Left forelimb (tissue), 1 donor: ENCODE data around the gene L3MBTL2.

ENCODE experiments used
- DNase-seq: peaks from one replicate; pipeline ENCODE4 v3.0.0-alpha.2; 2018; ENCODE audit warnings: low spot score

Gene L3MBTL2

GRCh38 chr22:41215409-41215808, 10.3 kb downstream of the L3MBTL2 start:
- DNase-seq, result no peak

DNA sequence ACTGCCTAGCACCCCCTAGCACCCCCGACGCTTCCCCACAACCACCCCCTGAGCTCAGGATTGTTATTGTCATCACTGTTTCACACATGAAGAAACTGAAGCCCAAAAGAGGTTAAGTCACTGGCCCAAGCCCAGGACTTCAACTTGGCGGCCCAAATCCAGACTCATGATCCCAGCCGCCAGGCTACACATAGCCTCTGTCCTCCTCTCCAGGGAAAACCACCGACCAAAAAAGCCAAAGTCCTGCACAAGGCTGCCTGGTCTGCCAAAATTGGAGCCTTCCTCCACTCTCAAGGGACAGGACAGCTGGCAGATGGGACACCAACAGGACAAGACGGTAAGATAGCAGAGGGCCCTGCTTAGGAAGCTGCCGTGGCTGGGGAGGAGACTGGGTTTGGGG, 10.8 kb downstream of the L3MBTL2 start:
- DNase-seq, result no peak

- no peak for DNase-seq
These were observed 11.9 kb downstream of the L3MBTL2 start for GRCh38 chr22:41216984-41217383.

DNA sequence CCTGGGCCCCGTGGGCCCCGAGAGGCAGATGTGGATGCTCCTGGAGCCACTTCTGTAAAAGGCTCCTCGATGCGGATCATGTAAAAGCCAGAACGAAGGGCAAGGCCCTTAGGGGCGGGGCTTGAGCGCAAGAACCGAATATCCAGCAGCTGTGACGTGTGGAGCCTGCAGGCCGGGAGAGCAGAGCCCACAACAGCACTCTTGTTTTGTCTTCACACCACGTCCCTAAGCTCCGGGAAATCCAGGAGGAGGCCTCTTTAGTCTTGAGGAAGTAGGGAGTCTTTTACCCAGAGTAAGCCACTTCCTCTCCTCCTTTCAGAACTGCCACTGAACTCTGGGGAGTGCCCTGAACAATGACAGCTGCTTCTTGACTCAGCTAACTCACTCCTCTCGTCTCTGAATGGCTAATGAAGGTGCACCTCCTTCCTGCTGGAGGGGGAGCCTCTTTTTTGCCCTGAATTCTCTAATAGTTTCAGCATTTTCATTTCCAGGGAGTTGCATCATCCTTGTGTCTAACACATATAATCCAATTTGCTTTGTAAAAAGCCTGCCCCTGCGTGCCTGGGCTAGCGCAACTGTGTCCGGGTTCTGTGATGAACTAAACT, 12.5 kb downstream of the L3MBTL2 start:
- DNase-seq, result no peak

GRCh38 chr22:41222846-41223507, 17.9 kb downstream of the L3MBTL2 start:
- no peak for DNase-seq

DNA sequence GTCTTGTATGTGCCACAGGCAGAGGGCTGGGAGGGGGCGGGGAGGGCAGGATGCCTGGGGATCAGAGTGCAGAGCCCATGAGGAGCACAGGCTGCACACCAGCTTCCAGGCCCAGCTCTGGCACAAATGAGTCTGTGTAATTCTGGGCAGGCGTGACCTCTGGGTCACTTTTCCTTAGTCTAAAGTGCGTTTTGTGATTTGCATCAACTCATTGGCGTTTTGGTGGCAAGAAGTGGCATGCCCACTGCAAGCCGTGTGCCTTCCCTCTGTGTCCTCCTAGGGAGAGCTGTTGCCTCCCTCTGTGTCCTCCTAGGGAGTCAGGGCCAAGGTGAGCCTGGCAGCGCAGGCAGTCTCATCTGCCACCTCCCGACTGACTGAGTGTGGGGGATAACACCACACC, 18.4 kb downstream of the L3MBTL2 start:
- DNase-seq, result no peak

DNA sequence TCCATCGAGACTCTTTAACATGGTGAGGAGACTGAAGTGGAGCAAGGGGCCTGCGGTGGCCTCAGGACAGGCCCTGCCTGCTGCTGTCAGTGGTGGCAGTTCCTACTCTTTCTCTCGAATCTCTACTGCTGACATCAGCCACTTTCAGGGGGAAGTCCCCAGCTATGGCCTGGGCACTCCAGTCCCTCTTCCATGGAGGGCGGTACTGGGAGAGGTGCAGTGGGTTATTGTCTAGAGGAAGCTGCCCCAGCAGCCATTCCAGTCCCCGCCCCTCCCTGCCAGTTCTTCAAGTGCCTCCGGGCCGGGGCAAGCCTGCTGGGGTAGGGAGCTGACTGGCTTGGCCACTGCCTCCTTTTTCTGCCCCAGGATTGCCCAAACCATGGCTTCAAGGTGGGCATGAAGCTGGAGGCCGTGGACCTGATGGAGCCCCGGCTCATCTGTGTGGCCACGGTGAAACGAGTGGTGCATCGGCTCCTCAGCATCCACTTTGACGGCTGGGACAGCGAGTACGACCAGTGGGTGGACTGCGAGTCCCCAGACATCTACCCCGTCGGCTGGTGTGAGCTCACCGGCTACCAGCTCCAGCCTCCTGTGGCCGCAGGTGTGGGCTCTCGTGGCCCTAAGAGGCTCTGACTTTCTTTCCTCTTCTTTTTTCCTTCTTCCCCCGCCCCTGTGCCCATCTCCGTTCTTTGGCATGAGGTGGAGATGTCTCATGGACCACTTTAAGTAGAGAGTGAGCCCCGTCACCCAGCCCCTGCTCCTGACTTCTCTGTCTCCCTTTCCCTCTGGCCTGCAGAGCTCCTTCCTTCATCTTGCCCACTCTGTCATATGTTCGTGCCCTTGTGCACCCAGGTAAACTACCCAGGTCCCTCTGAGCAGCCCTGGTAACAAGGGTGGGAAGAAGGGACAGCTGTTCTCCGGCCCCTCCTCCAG, 21.9 kb downstream of the L3MBTL2 start:
- no peak for DNase-seq

- no peak for DNase-seq
These were observed 24.1 kb downstream of the L3MBTL2 start for GRCh38 chr22:41229215-41229614.

DNA sequence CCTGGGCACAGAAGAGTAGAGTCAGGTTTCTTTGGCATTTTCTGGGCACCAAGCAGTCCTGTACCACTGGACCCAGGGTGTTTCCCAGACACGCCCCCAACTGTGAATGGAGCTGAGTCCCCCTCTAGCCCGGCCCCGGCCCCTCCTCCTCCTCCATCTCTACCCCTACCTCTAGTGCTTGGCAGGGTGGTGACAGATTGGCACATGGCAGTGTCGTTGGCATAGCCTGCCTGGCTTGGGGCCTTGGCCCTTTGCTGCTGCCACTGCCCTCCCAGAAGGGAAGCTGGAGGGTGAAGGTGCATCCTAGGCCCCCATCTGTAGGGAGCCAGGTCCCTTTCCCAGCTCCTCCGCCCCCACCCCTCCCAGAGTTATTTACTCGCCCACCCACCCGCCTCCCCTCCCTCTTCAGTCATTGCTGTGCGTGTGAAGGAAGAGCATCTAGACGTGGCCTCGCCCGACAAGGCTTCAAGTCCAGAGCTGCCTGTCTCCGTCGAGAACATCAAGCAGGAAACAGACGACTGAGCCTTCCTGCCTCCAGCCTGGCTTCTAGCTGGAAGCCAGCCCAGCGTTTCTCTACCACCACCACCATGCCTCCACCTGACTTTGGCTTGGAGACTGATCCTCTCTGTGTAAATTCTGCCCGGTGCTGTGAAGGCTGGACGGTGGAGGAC, 24.8 kb downstream of the L3MBTL2 start:
- DNase-seq, result no peak

DNA sequence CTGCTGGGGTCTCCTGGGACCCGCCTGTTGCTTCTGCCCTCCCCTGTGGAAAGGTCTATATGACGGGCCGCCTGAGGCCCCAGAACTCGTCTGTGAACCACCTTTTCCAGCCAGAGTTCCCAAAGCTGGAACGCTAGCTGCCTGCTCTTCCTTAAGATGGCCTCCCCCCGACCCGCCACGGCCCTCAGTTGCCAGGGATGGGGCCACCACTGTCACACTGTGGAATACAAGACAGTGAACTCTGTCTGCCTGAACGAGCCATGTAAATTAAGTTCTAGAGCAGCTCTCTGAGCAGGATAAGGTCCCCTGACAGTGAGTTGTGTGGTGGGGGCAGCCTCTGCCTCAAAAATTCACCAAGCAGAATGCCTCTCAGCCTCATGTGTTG, 25.3 kb downstream of the L3MBTL2 start:
- no peak for DNase-seq

DNA sequence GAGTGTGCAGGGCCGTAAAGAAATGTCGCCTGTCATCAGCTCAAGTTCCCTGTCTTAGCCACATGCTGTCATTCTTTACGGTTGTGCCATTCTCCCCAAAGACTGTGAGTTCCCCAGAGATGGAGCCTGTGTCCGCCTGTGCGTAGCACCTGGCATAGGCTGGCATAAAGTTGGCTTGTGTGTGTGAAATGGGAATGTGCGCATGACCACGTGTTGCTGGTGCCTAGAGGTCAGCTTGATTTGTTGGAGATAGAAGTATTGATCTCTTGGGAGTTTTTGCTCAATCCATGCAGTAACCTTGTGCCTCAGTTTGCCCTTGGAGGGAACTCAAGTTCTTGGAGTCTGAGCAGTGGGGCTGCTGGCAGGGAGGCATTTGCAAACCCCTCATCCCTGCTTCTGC, 26.3 kb downstream of the L3MBTL2 start:
- no peak for DNase-seq

- no peak for DNase-seq
These were observed 29.9 kb downstream of the L3MBTL2 start for GRCh38 chr22:41234815-41235695.

- no peak for DNase-seq
These were observed 32.1 kb downstream of the L3MBTL2 start for GRCh38 chr22:41237036-41237706.

DNA sequence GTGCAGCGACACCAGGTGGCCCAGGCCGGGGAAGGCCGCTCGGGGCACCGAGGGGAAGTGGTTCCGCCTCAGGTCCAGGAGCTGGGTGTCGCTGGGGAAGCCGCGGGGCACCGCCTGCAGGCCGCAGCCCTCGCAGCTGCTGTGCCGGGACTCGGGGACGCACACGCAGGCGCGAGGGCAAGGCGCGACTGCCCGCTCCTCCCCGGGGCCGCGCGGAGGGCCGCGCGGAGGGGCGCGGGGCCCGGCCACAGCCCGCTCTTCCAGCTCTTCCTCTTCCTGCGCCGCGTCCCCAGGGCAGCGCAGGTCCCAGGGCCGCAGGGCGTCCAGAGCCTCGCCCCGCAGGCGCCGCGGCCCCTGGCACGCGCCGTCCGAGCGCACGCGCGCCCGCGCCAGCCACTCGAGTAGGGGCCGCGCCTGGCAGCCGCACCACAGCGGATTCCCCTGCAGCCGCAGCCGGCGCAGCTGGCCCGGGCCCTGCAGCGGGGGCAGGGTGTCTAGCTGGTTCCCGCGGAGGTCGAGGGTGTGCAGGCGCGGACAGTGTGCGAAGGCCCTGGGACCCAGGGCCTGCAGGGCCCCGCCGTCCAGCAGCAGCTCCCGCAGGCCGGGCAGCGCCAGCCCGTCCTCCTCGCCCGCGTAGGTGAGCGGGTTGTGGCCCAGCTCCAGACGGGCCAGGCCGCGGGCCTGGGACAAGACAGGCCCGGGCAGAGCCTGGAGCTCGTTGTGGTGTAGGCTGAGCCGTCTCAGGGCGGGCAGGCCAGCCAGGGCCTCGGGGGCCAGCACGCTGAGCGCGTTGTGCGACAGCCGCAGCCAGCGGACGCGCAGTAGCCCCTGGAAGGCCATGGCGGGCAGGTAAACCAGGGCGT, 32.8 kb downstream of the L3MBTL2 start:
- no peak for DNase-seq

DNA sequence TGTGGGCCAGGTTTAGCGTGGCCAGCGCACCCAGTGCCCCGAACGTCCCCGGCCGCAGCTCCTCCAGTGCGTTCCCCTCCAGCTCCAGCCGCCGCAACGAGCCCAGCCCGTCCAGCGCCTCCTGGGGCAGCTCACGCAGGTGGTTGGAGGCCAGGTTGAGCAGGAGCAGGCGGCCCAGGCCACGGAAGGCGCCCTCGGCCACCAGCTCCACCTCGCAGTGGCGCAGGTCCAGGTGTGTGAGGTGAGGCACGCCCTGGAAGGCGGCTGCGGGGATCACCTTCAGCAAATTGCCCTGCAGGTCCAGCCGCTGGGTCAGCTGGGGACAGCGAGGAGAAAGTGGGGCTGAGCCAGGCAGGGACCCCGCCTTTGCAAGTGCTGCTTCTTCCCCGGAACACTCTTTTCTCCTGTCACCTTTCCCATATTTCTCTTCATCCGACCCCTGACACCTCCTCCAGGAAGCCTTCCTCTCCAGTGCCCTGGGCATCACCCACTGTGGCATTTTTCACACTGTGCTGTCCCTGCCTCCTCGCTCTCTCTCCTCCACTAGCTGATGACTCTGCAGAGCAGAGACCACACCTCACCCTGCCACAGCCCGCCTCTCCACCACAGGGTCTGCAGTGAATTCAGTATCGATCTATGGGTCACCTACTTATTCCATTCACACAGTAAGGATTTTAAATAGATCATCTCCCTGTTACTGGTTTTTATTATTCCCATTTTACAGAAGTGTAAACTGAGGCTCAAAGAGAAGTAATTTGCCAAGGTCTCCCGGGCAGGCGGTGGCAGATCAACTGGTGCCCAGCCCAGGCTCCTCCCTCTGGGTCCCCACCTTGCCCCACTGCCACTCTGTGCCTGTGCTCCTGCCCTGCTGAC, 33.7 kb downstream of the L3MBTL2 start:
- no peak for DNase-seq

DNA sequence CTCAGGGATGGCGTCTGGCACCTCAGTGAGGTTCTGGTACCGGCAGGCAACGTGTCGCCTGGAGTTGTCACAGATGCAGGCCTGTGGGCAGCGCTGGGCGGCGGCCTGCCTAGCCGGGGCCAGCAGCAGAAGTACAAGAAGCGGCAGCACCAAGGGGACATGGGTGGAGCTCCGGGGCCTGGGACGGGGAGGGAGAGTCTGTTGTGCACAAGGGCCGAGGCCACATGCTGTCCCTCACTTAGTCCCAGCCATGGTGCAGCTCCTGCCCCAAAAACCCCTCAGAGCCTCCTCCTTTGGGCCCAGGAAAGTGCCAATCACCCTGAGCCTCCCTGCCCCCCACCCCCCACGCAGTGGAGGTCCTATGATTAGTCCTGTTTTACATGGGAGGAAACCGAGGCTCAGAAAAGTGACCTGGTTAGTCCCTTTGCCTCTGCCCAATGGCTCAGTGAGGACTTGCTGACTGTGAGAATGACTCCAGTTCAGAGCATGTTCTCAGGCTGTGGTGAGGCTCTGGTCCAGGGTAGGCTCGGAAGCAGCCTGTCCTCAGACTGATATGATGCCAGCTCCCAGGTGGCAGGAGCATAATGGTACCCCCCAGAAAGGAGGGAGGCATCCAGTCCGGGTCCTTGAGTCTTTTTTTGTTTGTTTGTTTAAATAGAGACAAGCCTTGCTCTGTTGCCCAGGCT, 34.5 kb downstream of the L3MBTL2 start:
- no peak for DNase-seq

DNA sequence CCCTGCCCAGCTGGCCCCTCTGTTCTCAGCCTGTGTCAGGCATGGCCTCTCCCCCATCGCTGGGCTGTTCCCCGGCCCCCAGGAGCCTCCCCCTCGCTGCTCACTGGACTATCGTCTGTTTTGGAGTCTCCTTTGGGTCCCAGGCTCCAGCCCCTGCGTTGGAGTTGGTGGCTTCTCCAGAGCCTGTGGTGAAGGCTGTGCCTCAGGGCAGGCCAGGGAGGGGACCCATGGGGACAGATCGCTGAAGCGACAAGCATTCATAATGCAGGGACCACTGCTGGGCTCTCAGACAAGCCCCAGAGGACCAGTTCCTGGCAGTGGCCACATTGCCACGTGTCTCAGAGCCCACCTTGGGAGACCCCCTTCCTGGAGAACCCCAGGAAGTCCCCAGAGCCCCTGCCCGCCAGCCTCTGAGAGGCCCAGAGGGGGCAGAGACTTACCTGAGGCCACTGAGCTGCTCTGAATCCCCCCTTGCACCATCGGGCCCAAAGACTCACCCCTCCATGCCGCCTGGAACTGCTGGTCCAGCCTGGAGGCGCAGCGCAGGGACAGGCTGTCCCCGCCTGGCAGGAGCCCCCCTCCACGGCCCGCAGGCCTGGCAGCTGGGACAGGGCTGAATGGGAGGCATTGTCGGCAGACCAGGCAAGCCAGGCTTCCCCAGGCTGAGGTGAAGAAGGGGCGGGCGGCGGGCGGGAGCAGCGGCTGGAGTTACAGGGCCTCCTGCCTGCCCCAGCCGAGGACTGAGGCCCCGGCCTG, 35.4 kb downstream of the L3MBTL2 start, which contains the start of gene CHADL:
Gene CHADL, minus strand, starts transcription at position 555 of the 756 bp plus-strand sequence. Its CDS starts 50 bp downstream, at position 505.
- DNase-seq, result no peak
